ENCODE measurements around the gene CCNF. TPM values are rescaled to one million over a fixed set of nuclear protein-coding genes. Genes with fewer than 3 reads are reported as not detected.

CCNF gene
- total RNA-seq, 1 experiment from 2014 or later, result 52.4 TPM

GRCh38 chr16:2388139-2388874, 40.9 kb upstream of the CCNF start:
- peaks cover 19% of the 10 kb centered on the region for H3K9me3 Mint-ChIP-seq (ENCODE audit: unreplicated experiment)
- peaks cover 4% of the 10 kb centered on the region; the same call in 1 of the 2 replicates for H3K9me3 ChIP-seq
- H3K4me3 ChIP-seq (ENCODE audit: low read depth, low read length), result no peak overlapping the region
- no peaks in the 10 kb centered on the region for H3K4me1 Mint-ChIP-seq (ENCODE audit: low read depth, unreplicated experiment)
- no peaks in the 10 kb centered on the region for H3K36me3 ChIP-seq (ENCODE audit: control insufficient read depth, insufficient read depth, low read length)
- ChIA-PET POLR2A (no interaction called here), CTCF (no interaction called here)
- no peaks in the 10 kb centered on the region for H3K27me3 Mint-ChIP-seq (ENCODE audit: insufficient read depth, unreplicated experiment)
- intact Hi-C loops (cut with micrococcal nuclease; ENCODE audit: unreplicated experiment), result no loop called here
- H3K27me3 ChIP-seq (replicated peaks; ENCODE audit: control insufficient read depth, insufficient read depth, low read length), result no peaks in the 10 kb centered on the region
- H3K27ac Mint-ChIP-seq (ENCODE audit: unreplicated experiment), result no peak overlapping the region
- no peaks in the 10 kb centered on the region for H3K4me1 ChIP-seq
- no peak for TF ChIP-seq CTCF (IDR thresholded peaks at IDR 0.05; ENCODE audit: insufficient read depth in 1 of 2, low read depth in 1 of 2, low read length in 1 of 2, severe bottlenecking in 1 of 2, unreplicated experiment in 1 of 2)
- DNase-seq, result no peak
- no peaks in the 10 kb centered on the region for H3K36me3 Mint-ChIP-seq (ENCODE audit: insufficient read depth, unreplicated experiment)
- BruUV-seq (replicated peaks), result no TSS peak
- H3K4me3 Mint-ChIP-seq (ENCODE audit: unreplicated experiment), result no peak overlapping the region

GRCh38 chr16:2388875-2389433, 40.3 kb upstream of the CCNF start:
- ChIA-PET POLR2A (no interaction called here), CTCF (no interaction called here)
- Histone ChIP-seq H3K27me3 (replicated peaks; ENCODE audit: control insufficient read depth, insufficient read depth, low read length) (no peaks in the 10 kb centered on the region), H3K4me3 (ENCODE audit: low read depth, low read length) (no peak overlapping the region), H3K36me3 (ENCODE audit: control insufficient read depth, insufficient read depth, low read length) (no peaks in the 10 kb centered on the region), H3K9me3 (peaks cover 4% of the 10 kb centered on the region; the same call in 1 of the 2 replicates), H3K4me1 (no peaks in the 10 kb centered on the region)
- DNase-seq, result no peak
- Mint-ChIP-seq H3K36me3 (ENCODE audit: insufficient read depth, unreplicated experiment) (no peaks in the 10 kb centered on the region), H3K9me3 (ENCODE audit: unreplicated experiment) (peaks cover 19% of the 10 kb centered on the region), H3K27me3 (ENCODE audit: insufficient read depth, unreplicated experiment) (no peaks in the 10 kb centered on the region), H3K4me3 (ENCODE audit: unreplicated experiment) (no peak overlapping the region), H3K4me1 (ENCODE audit: low read depth, unreplicated experiment) (no peaks in the 10 kb centered on the region), H3K27ac (ENCODE audit: unreplicated experiment) (no peak overlapping the region)
- TF ChIP-seq CTCF (IDR thresholded peaks at IDR 0.05; ENCODE audit: insufficient read depth in 1 of 2, low read depth in 1 of 2, low read length in 1 of 2, severe bottlenecking in 1 of 2, unreplicated experiment in 1 of 2), result no peak
- no TSS peak for BruUV-seq (replicated peaks)
- intact Hi-C loops (cut with micrococcal nuclease; ENCODE audit: unreplicated experiment), result no loop called here

- Mint-ChIP-seq H3K36me3 (ENCODE audit: insufficient read depth, unreplicated experiment) (no peaks in the 10 kb centered on the region), H3K4me3 (ENCODE audit: unreplicated experiment) (no peak overlapping the region), H3K4me1 (ENCODE audit: low read depth, unreplicated experiment) (no peaks in the 10 kb centered on the region), H3K27ac (ENCODE audit: unreplicated experiment) (no peak overlapping the region), H3K27me3 (ENCODE audit: insufficient read depth, unreplicated experiment) (no peaks in the 10 kb centered on the region), H3K9me3 (ENCODE audit: unreplicated experiment) (peaks cover 19% of the 10 kb centered on the region)
- DNase-seq, result no peak
- Histone ChIP-seq H3K36me3 (ENCODE audit: control insufficient read depth, insufficient read depth, low read length) (no peaks in the 10 kb centered on the region), H3K9me3 (peaks cover 4% of the 10 kb centered on the region; the same call in 1 of the 2 replicates), H3K4me3 (ENCODE audit: low read depth, low read length) (no peak overlapping the region), H3K27me3 (replicated peaks; ENCODE audit: control insufficient read depth, insufficient read depth, low read length) (no peaks in the 10 kb centered on the region), H3K4me1 (no peaks in the 10 kb centered on the region)
- intact Hi-C loops (cut with micrococcal nuclease; ENCODE audit: unreplicated experiment), result no loop called here
- POLR2A ChIA-PET, result no interaction called here
- CTCF ChIA-PET, result no interaction called here
- no TSS peak for BruUV-seq (replicated peaks)
- TF ChIP-seq CTCF (IDR thresholded peaks at IDR 0.05; ENCODE audit: insufficient read depth in 1 of 2, low read depth in 1 of 2, low read length in 1 of 2, severe bottlenecking in 1 of 2, unreplicated experiment in 1 of 2), result no peak
Observed at GRCh38 chr16:2392025-2392424, 37.2 kb upstream of the CCNF start.
